Measurements from ENCODE around the gene DUSP21. TPM values are rescaled to one million over a fixed set of nuclear protein-coding genes. Genes with fewer than 3 reads are reported as not detected.

DUSP21 gene
- total and polyA plus RNA-seq, 2 donors (not counting 1 experiment from before 2014, with no cell fraction given): not detected

DNA sequence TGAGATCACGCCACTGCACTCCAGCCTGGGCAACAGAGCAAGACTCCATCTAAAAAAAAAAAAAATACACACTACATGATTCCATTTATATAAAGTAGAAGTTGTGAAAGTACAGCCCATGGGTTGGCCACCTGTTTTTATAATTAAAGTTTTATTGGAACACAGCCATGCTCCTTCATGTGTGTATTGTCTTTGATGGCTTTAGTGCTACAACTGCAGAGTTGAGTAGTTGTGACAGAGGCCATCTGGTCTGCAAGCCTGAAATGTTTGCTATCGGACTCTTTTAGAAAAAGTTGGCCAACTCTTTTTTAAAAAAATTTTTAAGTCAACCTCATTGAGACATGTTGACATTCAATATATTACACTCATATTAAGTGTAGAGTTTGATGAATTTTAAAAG, 41.2 kb upstream of the DUSP21 start:
- no peak overlapping the region for H2AFZ ChIP-seq (ENCODE audit: insufficient read depth, low read depth, low read length, poor library complexity, severe bottlenecking)
- Mint-ChIP-seq H3K4me1 (no peaks in the 10 kb centered on the region), H3K4me3 (no peak overlapping the region), H3K27ac (no peak overlapping the region), H3K27me3 (no peaks in the 10 kb centered on the region), H3K9me3 (ENCODE audit: insufficient read depth) (no peaks in the 10 kb centered on the region)
- H4K20me1 ChIP-seq (ENCODE audit: control insufficient read depth, insufficient read depth, low read length, poor library complexity, severe bottlenecking): no peaks in the 10 kb centered on the region
- no peak for DNase-seq
- H3K4me2 ChIP-seq (replicated peaks; ENCODE audit: low read depth, low read length, poor library complexity, severe bottlenecking): no peak overlapping the region
- no peak for ATAC-seq (ENCODE audit: low read depth)
- no peaks in the 10 kb centered on the region for H3K27me3 ChIP-seq (replicated peaks in 1 of 4; ENCODE audit: control extremely low read depth in 1 of 4, control insufficient read depth in 3 of 4, insufficient read depth in 4 of 4, low read length in 3 of 4)
- POLR2A ChIA-PET: no interaction called here
- TF ChIP-seq, protein P1, sequence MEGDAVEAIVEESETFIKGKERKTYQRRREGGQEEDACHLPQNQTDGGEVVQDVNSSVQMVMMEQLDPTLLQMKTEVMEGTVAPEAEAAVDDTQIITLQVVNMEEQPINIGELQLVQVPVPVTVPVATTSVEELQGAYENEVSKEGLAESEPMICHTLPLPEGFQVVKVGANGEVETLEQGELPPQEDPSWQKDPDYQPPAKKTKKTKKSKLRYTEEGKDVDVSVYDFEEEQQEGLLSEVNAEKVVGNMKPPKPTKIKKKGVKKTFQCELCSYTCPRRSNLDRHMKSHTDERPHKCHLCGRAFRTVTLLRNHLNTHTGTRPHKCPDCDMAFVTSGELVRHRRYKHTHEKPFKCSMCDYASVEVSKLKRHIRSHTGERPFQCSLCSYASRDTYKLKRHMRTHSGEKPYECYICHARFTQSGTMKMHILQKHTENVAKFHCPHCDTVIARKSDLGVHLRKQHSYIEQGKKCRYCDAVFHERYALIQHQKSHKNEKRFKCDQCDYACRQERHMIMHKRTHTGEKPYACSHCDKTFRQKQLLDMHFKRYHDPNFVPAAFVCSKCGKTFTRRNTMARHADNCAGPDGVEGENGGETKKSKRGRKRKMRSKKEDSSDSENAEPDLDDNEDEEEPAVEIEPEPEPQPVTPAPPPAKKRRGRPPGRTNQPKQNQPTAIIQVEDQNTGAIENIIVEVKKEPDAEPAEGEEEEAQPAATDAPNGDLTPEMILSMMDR (IDR thresholded peaks at IDR 0.05): no peak
- no peak for TF ChIP-seq EZH2 (IDR thresholded peaks at IDR 0.05; ENCODE audit: borderline replicate concordance, insufficient read depth, low read depth, low read length, poor library complexity, severe bottlenecking)
- CTCF ChIA-PET: no interaction called here
- no peaks in the 10 kb centered on the region for H3K79me2 ChIP-seq (ENCODE audit: control insufficient read depth, insufficient read depth, low read length)
- WGBS (ENCODE audit: insufficient coverage): no CpG with 5 or more reads among the region's 2 CpGs
- no peaks in the 10 kb centered on the region for H3K9me3 ChIP-seq (ENCODE audit: control extremely low read depth in 1 of 3, control insufficient read depth in 2 of 3, insufficient read depth in 1 of 3, low read length in 2 of 3)
- H3K27ac ChIP-seq (ENCODE audit: low read length in 2 of 2): no peak overlapping the region
- H3K9ac ChIP-seq (ENCODE audit: low read length): no peak overlapping the region
- no peaks in the 10 kb centered on the region for H3K36me3 ChIP-seq (replicated peaks in 1 of 2; ENCODE audit: control extremely low read depth in 1 of 2, control insufficient read depth in 1 of 2, extremely low read depth in 1 of 2, insufficient read depth in 2 of 2, low read length in 1 of 2)
- intact Hi-C loops (cut with micrococcal nuclease): no loop called here
- H3K4me1 ChIP-seq (ENCODE audit: control insufficient read depth in 2 of 2, insufficient read depth in 2 of 2, low read length in 2 of 2): no peaks in the 10 kb centered on the region
- no peak overlapping the region for H3K4me3 ChIP-seq (ENCODE audit: control extremely low read depth in 1 of 5, extremely low read depth in 1 of 5, insufficient read depth in 1 of 5, low read depth in 2 of 5, low read length in 4 of 5)

DNA sequence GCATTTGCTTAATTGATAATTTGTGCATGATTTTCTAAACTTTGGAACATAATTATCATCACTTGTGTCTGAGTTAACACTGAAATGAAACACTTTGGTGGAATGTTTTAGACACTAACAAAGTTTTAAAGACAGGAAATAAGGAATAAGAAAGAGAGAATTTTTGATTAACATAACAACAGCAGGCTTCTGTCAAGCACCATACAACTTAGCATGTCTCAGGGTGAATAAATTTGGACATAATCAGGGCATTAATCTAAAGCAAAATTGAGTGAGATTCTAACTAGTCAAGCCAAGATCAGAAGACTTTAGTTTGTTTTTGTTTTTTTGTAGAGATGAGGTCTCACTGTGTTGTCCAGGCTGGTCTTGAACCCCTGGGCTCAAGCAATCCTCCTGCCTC, 28.1 kb upstream of the DUSP21 start:
- TF ChIP-seq EZH2 (IDR thresholded peaks at IDR 0.05; ENCODE audit: borderline replicate concordance, insufficient read depth, low read depth, low read length, poor library complexity, severe bottlenecking): no peak
- TF ChIP-seq, protein P1 (IDR thresholded peaks at IDR 0.05): no peak
- Mint-ChIP-seq H3K4me3 (no peak overlapping the region), H3K27me3 (no peaks in the 10 kb centered on the region), H3K27ac (no peak overlapping the region), H3K4me1 (no peaks in the 10 kb centered on the region), H3K9me3 (ENCODE audit: insufficient read depth) (no peaks in the 10 kb centered on the region)
- intact Hi-C loops (cut with micrococcal nuclease): no loop called here
- Histone ChIP-seq H2AFZ (ENCODE audit: insufficient read depth, low read depth, low read length, poor library complexity, severe bottlenecking) (no peak overlapping the region), H3K4me3 (ENCODE audit: control extremely low read depth in 1 of 5, extremely low read depth in 1 of 5, insufficient read depth in 1 of 5, low read depth in 2 of 5, low read length in 4 of 5) (no peak overlapping the region), H3K4me1 (ENCODE audit: control insufficient read depth in 2 of 2, insufficient read depth in 2 of 2, low read length in 2 of 2) (no peaks in the 10 kb centered on the region), H3K27me3 (replicated peaks in 1 of 4; ENCODE audit: control extremely low read depth in 1 of 4, control insufficient read depth in 3 of 4, insufficient read depth in 4 of 4, low read length in 3 of 4) (no peaks in the 10 kb centered on the region), H3K9me3 (ENCODE audit: control extremely low read depth in 1 of 3, control insufficient read depth in 2 of 3, insufficient read depth in 1 of 3, low read length in 2 of 3) (peaks cover 0 to 3% (median 0%) of the 10 kb centered on the region in 3 donors), H3K27ac (ENCODE audit: low read length in 2 of 2) (no peak overlapping the region), H3K4me2 (replicated peaks; ENCODE audit: low read depth, low read length, poor library complexity, severe bottlenecking) (no peak overlapping the region), H3K79me2 (ENCODE audit: control insufficient read depth, insufficient read depth, low read length) (no peaks in the 10 kb centered on the region), H3K9ac (ENCODE audit: low read length) (no peak overlapping the region), H4K20me1 (ENCODE audit: control insufficient read depth, insufficient read depth, low read length, poor library complexity, severe bottlenecking) (no peaks in the 10 kb centered on the region), H3K36me3 (replicated peaks in 1 of 2; ENCODE audit: control extremely low read depth in 1 of 2, control insufficient read depth in 1 of 2, extremely low read depth in 1 of 2, insufficient read depth in 2 of 2, low read length in 1 of 2) (no peaks in the 10 kb centered on the region)
- ChIA-PET CTCF (no interaction called here), POLR2A (no interaction called here)
- ATAC-seq (ENCODE audit: low read depth) (no peak), DNase-seq (no peak)
